HepG2 (cell line): Measurements from ENCODE around the gene CNTN4.

Source experiments
- BRF2 ChIP-seq: sonication (generic); formaldehyde crosslinking; IDR thresholded peaks from 2 replicates; pipeline ENCODE4 v1.8.1; 2022; ENCODE audit warnings: mild to moderate bottlenecking, missing genetic modification reagents
- CTCF ChIP-seq: sonication (generic); formaldehyde crosslinking; IDR thresholded peaks from 2 replicates; pipeline ENCODE4 v1.5.0; 2020; ENCODE audit warnings: mild to moderate bottlenecking, missing genetic modification reagents, moderate library complexity
- FOXP4 ChIP-seq: sonication (generic); formaldehyde crosslinking; IDR thresholded peaks from 2 replicates; pipeline ENCODE4 v1.4.0; 2020; ENCODE audit warnings: missing genetic modification reagents
- POLR2A ChIP-seq, 2 experiments: IDR thresholded peaks; 2 replicates each; pipeline ENCODE4 v1.6.1; 2011; ENCODE audit warnings: low read depth in 2 of 2, low read length in 2 of 2, mild to moderate bottlenecking in 1 of 2, moderate library complexity in 1 of 2; ENCODE audit not compliant: insufficient read depth in 1 of 2
- SP1 ChIP-seq, 2 experiments: fragments of 450-650 bp in 1 of 2; sonication (generic) in 1 of 2; formaldehyde crosslinking in 1 of 2; IDR thresholded peaks; 2 replicates each; pipeline versions ENCODE4 v1.4.0 to v1.6.1; 2016 to 2020; ENCODE audit warnings: missing genetic modification reagents in 1 of 2
- TCF7L2 ChIP-seq: IDR thresholded peaks from 2 replicates; pipeline ENCODE4 v1.6.1; 2011; ENCODE audit warnings: mild to moderate bottlenecking, low read depth, low read length, moderate library complexity
- XBP1 ChIP-seq: sonication (generic); formaldehyde crosslinking; IDR thresholded peaks from 2 replicates; pipeline ENCODE4 v1.5.0; 2020; ENCODE audit warnings: missing genetic modification reagents
- ZFX ChIP-seq: sonication (generic); formaldehyde crosslinking; IDR thresholded peaks from 2 replicates; pipeline ENCODE4 v1.4.0; 2020; ENCODE audit warnings: mild to moderate bottlenecking, low read depth, missing genetic modification reagents, moderate library complexity

GRCh38 chr3:2517500-2518172 is 419.0 kb downstream of the CNTN4 start:
- no peak for TF ChIP-seq POLR2A (IDR thresholded peaks at IDR 0.05; ENCODE audit: insufficient read depth in 1 of 2, low read depth in 2 of 2, low read length in 2 of 2)
- TF ChIP-seq CTCF (CRISPR knock-in tag): no peak
- TF ChIP-seq TCF7L2: no peak
- TF ChIP-seq XBP1 (CRISPR knock-in tag): no peak
- TF ChIP-seq ZFX (CRISPR knock-in tag): no peak
- TF ChIP-seq SP1 (IDR thresholded peaks at IDR 0.05): no peak
- TF ChIP-seq SP1 (CRISPR knock-in tag; IDR thresholded peaks at IDR 0.05): no peak
- TF ChIP-seq BRF2: no peak
- no peak for TF ChIP-seq FOXP4 (CRISPR knock-in tag)
